IMR-90 (cell line): ENCODE results near the gene CGNL1. TPM values are rescaled to one million over a fixed set of nuclear protein-coding genes. Genes with fewer than 3 reads are reported as not detected.

Experiments used
- ATAC-seq: fragments of 200-7000 bp; cut with Tn5 transposase; 2 replicates; pipeline ENCODE4 v1.9.1; 2020; ENCODE audit warnings: low read depth, mild to moderate bottlenecking, moderate library complexity
- BruUV-seq: library from RNA; stranded (reverse); fragments of 400-500 nt; replicated peaks from 2 replicates; lab custom pipeline; 2021; lab: Mats Ljungman, UMichigan
- CTCF ChIA-PET: fragments of 300-600 bp; formaldehyde crosslinking; extraction: SDS; loops from one replicate; lab custom pipeline; 2021; ENCODE audit warnings: antibody characterized with exemption; lab: Yijun Ruan, JAX
- POLR2A ChIA-PET: fragments of 300-600 bp; sonication (Branson Sonifier 250); formaldehyde crosslinking; loops from one replicate; lab custom pipeline; 2022; ENCODE audit warnings: antibody characterized with exemption; ENCODE audit not compliant: unreplicated experiment; lab: Charles Lee
- DNase-seq: peaks from one replicate; pipeline ENCODE4 v3.0.0; 2013
- H2AFZ ChIP-seq: replicated peaks from 2 replicates; pipeline ENCODE3; 2013; ENCODE audit warnings: low read length, mild to moderate bottlenecking; ENCODE audit not compliant: poor library complexity
- H2AK5ac ChIP-seq: 2 replicates; pipeline ENCODE4 v1.6.1; 2013; ENCODE audit warnings: low read depth, low read length, inconsistent platforms
- H2AK9ac ChIP-seq: replicated peaks from 2 replicates; pipeline ENCODE3; 2013; ENCODE audit warnings: mild to moderate bottlenecking, low read depth, low read length, moderate library complexity; ENCODE audit not compliant: poor library complexity
- H2BK120ac ChIP-seq: 2 replicates; pipeline ENCODE4 v1.6.1; 2013; ENCODE audit warnings: low read depth, low read length, inconsistent platforms
- H2BK15ac ChIP-seq: 3 replicates; pipeline ENCODE4 v1.6.1; 2013; ENCODE audit warnings: low read depth, low read length, inconsistent platforms
- H2BK20ac ChIP-seq: 2 replicates; pipeline ENCODE4 v1.6.1; 2013; ENCODE audit warnings: low read depth, mild to moderate bottlenecking, inconsistent platforms, low read length, moderate library complexity
- H2BK5ac ChIP-seq: 2 replicates; pipeline ENCODE4 v1.6.1; 2013; ENCODE audit warnings: mild to moderate bottlenecking, low read depth, low read length, inconsistent platforms; ENCODE audit not compliant: poor library complexity, severe bottlenecking
- H3K14ac ChIP-seq: replicated peaks from 2 replicates; pipeline ENCODE4 v1.6.1; 2013; ENCODE audit warnings: low read depth, low read length, inconsistent platforms
- H3K18ac ChIP-seq: 2 replicates; pipeline ENCODE4 v1.6.1; 2013; ENCODE audit warnings: low read depth, low read length, control low read depth
- H3K23ac ChIP-seq: 2 replicates; pipeline ENCODE4 v1.6.1; 2013; ENCODE audit warnings: low read depth, low read length, inconsistent platforms
- H3K27ac ChIP-seq: 2 replicates; pipeline ENCODE4 v1.5.1; 2013; ENCODE audit warnings: mild to moderate bottlenecking, control low read depth, low read length; ENCODE audit not compliant: insufficient read depth
- H3K27me3 ChIP-seq: 2 replicates; pipeline ENCODE4 v1.6.1; 2013; ENCODE audit warnings: low read length; ENCODE audit not compliant: control insufficient read depth, insufficient read depth
- H3K36me3 ChIP-seq: 2 replicates; pipeline ENCODE4 v1.6.1; 2013; ENCODE audit warnings: low read length, mixed read lengths; ENCODE audit not compliant: control insufficient read depth, insufficient read depth
- H3K4ac ChIP-seq: 2 replicates; pipeline ENCODE4 v1.6.1; 2013; ENCODE audit warnings: low read depth, low read length, inconsistent platforms
- H3K4me1 ChIP-seq: 2 replicates; pipeline ENCODE4 v1.6.1; 2013; ENCODE audit warnings: low read length, mixed read lengths; ENCODE audit not compliant: control insufficient read depth, insufficient read depth
- H3K4me2 ChIP-seq: 2 replicates; pipeline ENCODE4 v1.6.1; 2013; ENCODE audit warnings: low read depth, mild to moderate bottlenecking, control low read depth, low read length, moderate library complexity
- H3K4me3 ChIP-seq: 2 replicates; pipeline ENCODE4 v1.5.1; 2013; ENCODE audit warnings: low read depth, mild to moderate bottlenecking, control low read depth, low read length, moderate library complexity; ENCODE audit not compliant: insufficient read depth
- H3K56ac ChIP-seq: 2 replicates; pipeline ENCODE4 v1.6.1; 2013; ENCODE audit warnings: low read length, inconsistent platforms; ENCODE audit not compliant: insufficient read depth; ENCODE audit errors: extremely low read depth
- H3K79me1 ChIP-seq, 2 experiments: 2 replicates each; pipeline ENCODE4 v1.6.1; 2013; ENCODE audit warnings: low read length in 2 of 2, inconsistent platforms in 1 of 2, low read depth in 1 of 2
- H3K9ac ChIP-seq: 2 replicates; pipeline ENCODE4 v1.6.1; 2013; ENCODE audit warnings: low read depth, low read length, control low read depth
- H3K9me1 ChIP-seq: 2 replicates; pipeline ENCODE4 v1.6.1; 2013; ENCODE audit warnings: low read length, inconsistent platforms; ENCODE audit not compliant: insufficient read depth
- H3K9me3 ChIP-seq: 2 replicates; pipeline ENCODE4 v1.6.1; 2013; ENCODE audit warnings: low read length; ENCODE audit not compliant: control insufficient read depth, insufficient read depth
- H4K20me1 ChIP-seq: 2 replicates; pipeline ENCODE4 v1.6.1; 2013; ENCODE audit warnings: low read length, inconsistent platforms; ENCODE audit not compliant: insufficient read depth
- H4K5ac ChIP-seq: 2 replicates; pipeline ENCODE4 v1.6.1; 2013; ENCODE audit warnings: mild to moderate bottlenecking, low read depth, low read length, control low read depth
- H4K8ac ChIP-seq, 2 experiments: 2 replicates each; pipeline ENCODE4 v1.6.1; 2013; ENCODE audit warnings: low read depth in 2 of 2, low read length in 2 of 2, control low read depth in 1 of 2, inconsistent platforms in 1 of 2
- H4K91ac ChIP-seq: 2 replicates; pipeline ENCODE4 v1.6.1; 2013; ENCODE audit warnings: low read depth, low read length, inconsistent platforms; ENCODE audit not compliant: insufficient read depth
- CHD1 ChIP-seq: IDR thresholded peaks from 2 replicates; pipeline ENCODE4 v1.6.1; 2012; ENCODE audit warnings: low read depth, low read length, improper control_type of control experiment
- POLR2A ChIP-seq: IDR thresholded peaks from 2 replicates; pipeline ENCODE4 v1.6.1; 2012; ENCODE audit warnings: mild to moderate bottlenecking, low read depth, low read length
- RFX5 ChIP-seq: IDR thresholded peaks from 2 replicates; pipeline ENCODE4 v1.8.0; 2012; ENCODE audit warnings: low read depth, mild to moderate bottlenecking, low read length, moderate library complexity
- SMC3 ChIP-seq: fragments of 150-350 bp; IDR thresholded peaks from 2 replicates; pipeline ENCODE4 v1.6.1; 2016; ENCODE audit warnings: low read depth, mild to moderate bottlenecking, antibody characterized with exemption, low read length, moderate library complexity
- WGBS, 2 experiments: methylation state at CpG; one replicate each; pipeline versions ENCODE4 v1.1.5 to v1.1.7; 2013; ENCODE audit warnings: missing lambda C conversion rate in 2 of 2; ENCODE audit not compliant: insufficient read length in 1 of 2; ENCODE audit errors: extremely low coverage in 2 of 2; 5-methylcytosine and 5-hydroxymethylcytosine counted together
- dilution Hi-C: fragments of 300-500 bp; cut with HindIII; formaldehyde crosslinking; loops from one replicate; pipeline ENCODE4 v1.14.3; 2018; ENCODE audit warnings: low sequenced_read_pairs; ENCODE audit not compliant: unreplicated experiment
- in situ Hi-C: fragments of 300-500 bp; cut with MboI; formaldehyde crosslinking; loops from 3 replicates; pipeline ENCODE4 v1.14.3; 2019; ENCODE audit warnings: low sequenced_read_pairs, inconsistent platforms, mixed read lengths
- intact Hi-C: fragments of 100-400 bp; cut with micrococcal nuclease; formaldehyde crosslinking; loops from 2 replicates; pipeline ENCODE4 v1.10.0; 2022
- polyA plus RNA-seq, 3 experiments: library from polyadenylated mRNA; depleted of rRNA; stranded (reverse); fragments of >200 nt; gene quantifications; 2 replicates each; pipeline ENCODE4 v1.2.3, GENCODE V29; 2012; ENCODE audit warnings: low replicate concordance in 1 of 3
- total RNA-seq: library from RNA; depleted of rRNA; stranded (reverse); fragments of >200 nt; gene quantifications from 2 replicates; pipeline ENCODE4 v1.2.3, GENCODE V29; 2012

CGNL1 gene
- total and polyA plus RNA-seq, 2 of the 4 experiments (the other 2 are of a cell fraction): 0.07 to 0.18 TPM

- no peak for DNase-seq
- H4K20me1 ChIP-seq: no peaks in the 10 kb centered on the region
- H3K9ac ChIP-seq: no peak overlapping the region
- no peak overlapping the region for H3K4me3 ChIP-seq
- H2AFZ ChIP-seq: no peak overlapping the region
- H3K56ac ChIP-seq: no peak overlapping the region
- ChIA-PET POLR2A (no interaction called here), CTCF (interaction anchor here (0.5 to 1.4 kb wide), 2 partner anchors 10 to 250 kb away, joined by 3 read pairs; no protein-coding TSS in a partner anchor)
- H3K9me3 ChIP-seq: no peaks in the 10 kb centered on the region
- H2BK5ac ChIP-seq: no peak overlapping the region
- TF ChIP-seq SMC3: no peak
- TF ChIP-seq RFX5: no peak
- no peak for TF ChIP-seq CHD1
- no peak for TF ChIP-seq POLR2A
- H3K9me1 ChIP-seq: no peaks in the 10 kb centered on the region
- H3K4me2 ChIP-seq: no peak overlapping the region
- BruUV-seq: no TSS peak
- WGBS, 2 experiments: no CpG with 5 or more reads among the region's 2 CpGs
- in situ Hi-C loops (no loop called here), intact Hi-C loops (no loop called here), dilution Hi-C loops (no loop called here)
- ATAC-seq: no peak
- no peak overlapping the region for H3K23ac ChIP-seq
- H2BK20ac ChIP-seq: no peak overlapping the region
- H3K79me1 ChIP-seq: no peaks in the 10 kb centered on the region
- no peak overlapping the region for H4K5ac ChIP-seq
- H3K27me3 ChIP-seq: peaks cover 8% of the 10 kb centered on the region
- H2BK15ac ChIP-seq: no peak overlapping the region
- no peak overlapping the region for H4K8ac ChIP-seq
- no peak overlapping the region for H2BK120ac ChIP-seq
- no peaks in the 10 kb centered on the region for H3K4me1 ChIP-seq
- H3K36me3 ChIP-seq: no peaks in the 10 kb centered on the region
- no peak overlapping the region for H3K27ac ChIP-seq
- no peak overlapping the region for H4K91ac ChIP-seq
- H2AK5ac ChIP-seq: no peak overlapping the region
- no peak overlapping the region for H3K4ac ChIP-seq
- no peak overlapping the region for H3K18ac ChIP-seq
- H2AK9ac ChIP-seq: no peak overlapping the region
- no peak overlapping the region for H3K14ac ChIP-seq
These were observed 16.8 kb downstream of the CGNL1 start for GRCh38 chr15:57393061-57393460.
